Activated T-cell treated with anti-CD3 and anti-CD28 coated beads, Interleukin-2, amount 50 U/mL, for 1 hour (primary cell): Measurements from ENCODE around the gene FGD3.

Experiments
- DNase-seq: peaks from one replicate; pipeline ENCODE4 v3.0.0-alpha.2; 2020

FGD3 gene

DNA sequence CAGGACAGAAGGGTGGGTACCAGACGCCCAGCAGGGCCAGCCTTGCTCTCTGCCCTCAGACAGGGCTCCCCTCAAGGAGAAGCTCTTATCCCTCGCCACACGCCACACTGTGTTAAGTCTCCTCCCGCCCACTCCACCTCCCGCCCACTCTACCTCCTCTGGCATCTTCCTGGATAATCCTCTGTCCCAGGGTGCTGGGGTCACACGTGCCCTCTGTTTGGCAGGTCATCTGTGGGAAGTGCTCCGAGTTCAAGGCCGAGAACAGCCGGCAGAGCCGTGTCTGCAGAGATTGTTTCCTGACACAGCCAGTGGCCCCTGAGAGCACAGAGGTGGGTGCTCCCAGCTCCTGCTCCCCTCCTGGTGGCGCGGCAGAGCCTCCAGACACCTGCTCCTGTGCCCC is 85.2 kb downstream of the FGD3 start:
- DNase-seq: no peak

DNA sequence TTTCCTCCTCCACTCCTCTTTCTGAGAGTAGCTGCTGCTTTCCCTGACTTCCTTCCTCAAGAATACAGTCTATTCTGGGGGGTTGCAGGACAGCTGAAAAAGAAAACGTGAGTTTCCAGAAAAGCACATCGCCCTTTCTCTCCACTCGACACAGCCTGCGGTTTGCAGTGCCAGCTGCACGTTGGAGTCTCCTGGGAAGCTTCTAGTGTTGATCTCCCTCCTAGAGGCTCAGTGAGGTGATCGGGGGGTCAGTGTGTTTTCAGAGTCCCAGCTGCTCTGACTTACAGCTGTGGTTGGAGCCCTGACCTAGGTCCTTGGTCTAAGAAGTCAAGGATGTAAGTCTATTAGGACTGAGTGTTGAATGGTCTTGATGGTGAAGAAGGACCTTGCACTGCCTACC is 86.2 kb downstream of the FGD3 start:
- DNase-seq: no peak

DNA sequence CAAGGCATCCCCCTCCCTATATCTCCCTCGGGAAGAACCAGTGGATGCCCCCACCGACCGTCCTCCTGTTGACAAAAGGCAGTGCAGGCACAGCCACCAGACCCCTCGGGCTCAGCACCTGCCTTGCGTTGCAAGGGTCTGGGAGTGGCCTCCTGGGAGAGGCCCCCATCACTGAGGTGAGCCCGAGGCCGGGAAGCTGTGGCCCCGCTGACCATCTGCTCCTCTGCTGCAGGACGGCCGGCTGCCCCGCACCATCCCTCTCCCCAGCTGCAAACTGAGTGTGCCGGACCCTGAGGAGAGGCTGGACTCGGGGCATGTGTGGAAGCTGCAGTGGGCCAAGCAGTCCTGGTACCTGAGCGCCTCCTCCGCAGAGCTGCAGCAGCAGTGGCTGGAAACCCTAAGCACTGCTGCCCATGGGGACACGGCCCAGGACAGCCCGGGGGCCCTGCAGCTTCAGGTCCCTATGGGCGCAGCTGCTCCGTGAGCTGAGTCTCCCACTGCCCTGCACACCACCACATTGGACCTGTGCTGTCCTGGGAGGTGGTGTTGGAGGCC is 87.9 kb downstream of the FGD3 start:
- no peak for DNase-seq

DNA sequence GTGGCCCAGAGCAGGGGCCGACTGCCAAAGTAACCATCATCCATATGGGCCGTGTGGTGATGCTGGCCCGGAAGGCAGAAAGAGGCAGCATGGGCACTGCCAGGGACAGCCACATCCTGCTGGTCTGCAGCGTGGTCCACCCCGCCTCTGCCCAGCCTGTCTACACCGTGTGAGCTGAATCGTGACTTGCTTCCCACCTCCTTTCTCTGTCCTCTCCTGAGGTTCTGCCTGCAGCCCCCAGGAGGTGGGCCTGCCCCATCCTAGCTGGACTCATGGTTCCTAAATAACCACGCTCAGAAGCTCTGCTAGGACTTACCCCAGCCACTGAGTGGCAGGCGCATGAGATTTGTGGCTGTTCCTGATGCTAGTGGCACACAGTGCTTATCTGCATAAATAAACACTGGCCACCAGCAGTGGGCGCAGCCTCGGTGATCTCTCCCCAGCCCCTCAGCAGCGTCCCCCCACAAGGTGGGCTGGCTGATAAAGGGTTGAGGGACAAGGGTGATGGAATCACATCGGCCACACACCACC is 88.6 kb downstream of the FGD3 start:
- no peak for DNase-seq

DNA sequence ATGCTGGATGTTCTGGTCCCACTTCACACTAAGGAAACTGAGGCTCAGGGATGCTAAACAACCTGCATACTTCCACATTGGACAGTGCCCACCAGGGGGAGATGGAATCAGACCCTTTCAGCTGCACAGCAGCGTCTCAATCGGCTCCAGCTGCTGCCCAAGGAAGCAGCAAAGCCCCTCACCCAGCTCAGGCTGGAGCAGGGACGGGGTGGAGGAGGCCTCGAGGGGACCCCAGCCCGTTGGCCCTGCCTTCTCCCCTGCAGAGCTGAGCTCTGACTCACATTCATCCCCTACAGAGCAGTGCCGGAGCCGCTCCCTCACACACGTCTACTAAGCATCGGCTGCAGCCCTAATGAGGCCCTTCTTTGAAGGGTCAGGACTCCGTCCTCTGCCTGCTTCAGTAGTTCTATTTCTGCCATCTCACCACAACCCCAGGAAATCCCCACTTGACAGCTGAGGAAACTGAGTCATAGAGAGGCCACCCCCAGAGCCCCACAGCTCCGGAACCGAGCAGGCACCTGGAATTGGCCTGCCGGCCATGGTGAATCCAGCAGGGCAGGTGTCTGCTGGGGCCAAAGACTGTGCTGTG is 89.7 kb downstream of the FGD3 start:
- DNase-seq: no peak

DNA sequence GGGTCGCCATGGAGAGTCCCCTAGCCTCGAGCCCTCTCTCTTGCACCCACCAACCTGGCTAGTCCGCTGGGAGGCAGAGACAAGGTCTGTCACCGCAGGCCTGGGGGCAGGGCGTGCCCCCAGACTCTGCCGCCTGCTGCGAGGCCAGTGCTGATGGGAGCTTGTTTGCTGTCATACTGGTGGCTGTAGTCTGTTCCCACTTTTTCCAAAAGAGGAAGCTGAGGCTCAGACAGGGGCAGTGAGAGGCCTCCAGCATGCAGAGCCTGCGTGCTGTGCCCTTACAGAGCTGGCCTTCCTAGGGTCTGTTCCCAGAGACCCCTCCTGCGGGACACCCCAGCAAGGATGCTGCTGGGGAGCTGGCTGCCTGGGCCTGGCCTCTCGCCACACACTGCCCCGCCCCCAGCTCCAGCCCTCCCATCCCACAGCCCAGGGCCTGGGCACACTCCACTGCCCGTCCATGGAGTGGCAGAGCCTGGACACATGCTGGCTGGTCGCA is 90.2 kb downstream of the FGD3 start:
- no peak for DNase-seq

DNA sequence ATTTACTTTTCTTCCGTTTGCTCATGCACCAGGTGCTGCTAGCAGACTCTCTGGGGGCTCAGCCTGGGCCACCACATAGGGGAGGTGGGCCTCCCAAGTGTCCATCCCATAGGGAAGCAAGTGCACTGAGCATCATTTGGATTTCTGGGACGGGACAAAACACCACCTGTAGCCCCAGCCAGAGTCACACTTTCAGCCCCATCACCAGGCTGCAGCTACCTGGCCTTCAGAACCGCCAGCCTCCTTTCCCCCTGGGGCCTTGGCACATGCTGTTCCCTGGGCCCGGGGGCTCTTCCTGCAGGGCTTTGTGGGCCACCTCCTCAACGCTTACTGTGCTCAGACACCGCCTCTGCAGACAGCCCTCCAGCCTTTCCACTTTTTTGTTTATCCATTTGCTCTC is 91.6 kb downstream of the FGD3 start:
- no peak for DNase-seq

DNA sequence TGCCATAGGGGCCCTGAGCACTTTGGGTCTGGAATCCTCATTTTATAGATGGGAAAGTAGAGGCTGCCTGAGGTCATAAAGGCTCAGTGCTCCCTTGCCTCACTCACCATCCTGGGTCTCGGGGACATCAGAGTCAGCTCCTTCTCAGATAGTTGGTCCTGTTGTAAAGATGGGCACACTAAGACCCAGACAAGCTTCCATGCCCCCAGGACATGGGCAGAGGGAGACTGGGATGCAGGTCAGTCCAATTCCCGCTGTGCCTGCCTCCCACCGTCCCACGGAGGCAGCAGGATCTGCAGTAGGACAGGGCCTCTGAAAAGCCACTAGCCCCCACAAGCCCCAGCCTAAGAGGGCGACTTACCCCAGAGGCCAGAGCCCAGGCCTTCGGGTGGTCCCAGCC is 92.1 kb downstream of the FGD3 start:
- DNase-seq: no peak

DNA sequence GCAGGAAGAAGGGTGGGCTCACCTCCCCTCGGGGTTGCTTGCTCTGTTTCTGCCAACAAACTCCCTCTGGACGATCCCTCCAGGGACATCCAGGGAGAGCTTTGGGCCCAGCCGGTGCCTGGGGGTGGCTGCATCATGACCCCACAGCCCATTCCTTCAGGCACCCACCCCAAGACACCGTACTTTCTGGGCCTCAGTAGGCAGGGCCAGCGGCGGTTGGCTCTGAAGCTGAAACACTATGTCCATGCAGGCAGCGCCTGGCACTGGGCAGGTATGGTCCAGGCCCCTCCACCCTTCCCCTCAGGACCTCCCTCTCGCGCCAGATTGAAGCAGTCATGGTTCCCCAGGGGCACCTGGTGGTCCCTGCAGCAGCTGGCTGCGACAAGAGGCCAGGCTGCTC is 92.7 kb downstream of the FGD3 start:
- no peak for DNase-seq

DNA sequence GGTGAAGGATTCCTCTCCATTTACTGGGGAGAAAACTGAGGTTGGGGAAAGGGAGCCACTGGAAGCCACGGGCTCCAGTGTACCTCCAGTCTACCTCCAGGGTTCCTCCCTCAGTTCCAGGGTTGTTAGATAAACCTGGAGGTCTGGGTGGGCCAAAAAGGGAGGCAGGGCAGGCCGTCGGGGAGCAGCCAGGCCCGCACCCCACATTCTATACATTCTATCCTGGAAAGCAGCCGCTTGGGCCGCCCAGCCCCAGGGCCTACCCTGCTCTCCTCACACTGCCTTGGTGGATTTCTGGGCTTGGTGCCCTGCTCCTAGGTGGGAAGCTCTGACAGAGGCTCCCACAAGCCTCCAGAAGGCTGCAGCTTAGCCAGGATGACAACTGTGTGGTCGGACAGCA is 93.1 kb downstream of the FGD3 start:
- DNase-seq: no peak

DNA sequence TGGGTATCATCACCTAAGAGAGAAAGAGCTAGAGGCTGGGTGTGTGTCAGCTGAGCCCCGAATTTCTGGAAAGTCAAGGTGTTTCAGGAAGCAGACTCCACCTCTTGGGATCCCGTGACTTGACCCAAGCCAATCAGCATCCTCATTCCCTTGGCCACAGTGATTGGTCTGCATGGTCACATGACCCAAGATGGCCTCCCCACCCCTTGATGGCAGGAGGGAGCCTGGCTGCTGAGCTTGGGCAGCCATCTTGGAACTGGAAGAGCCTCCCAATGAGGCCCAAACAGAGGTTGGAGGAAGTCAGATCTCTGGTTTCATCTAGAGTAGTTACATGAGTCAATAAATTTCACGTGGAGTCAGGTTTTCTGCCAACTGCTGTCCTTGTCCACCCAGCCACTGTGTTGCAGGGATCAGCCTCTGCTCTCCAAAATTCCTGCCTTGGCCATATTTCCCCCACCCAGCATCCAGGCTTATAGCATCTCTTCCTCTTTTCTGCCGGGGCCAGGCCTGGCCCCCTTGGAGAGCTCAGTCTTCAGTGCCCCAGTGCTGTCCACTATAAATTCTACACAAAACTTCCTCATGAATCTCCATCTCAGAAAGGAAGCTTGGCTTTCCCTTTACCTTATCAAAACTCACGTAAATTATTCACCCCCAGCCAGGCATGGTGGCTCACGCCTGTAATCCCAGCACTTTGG is 93.9 kb downstream of the FGD3 start:
- no peak for DNase-seq

DNA sequence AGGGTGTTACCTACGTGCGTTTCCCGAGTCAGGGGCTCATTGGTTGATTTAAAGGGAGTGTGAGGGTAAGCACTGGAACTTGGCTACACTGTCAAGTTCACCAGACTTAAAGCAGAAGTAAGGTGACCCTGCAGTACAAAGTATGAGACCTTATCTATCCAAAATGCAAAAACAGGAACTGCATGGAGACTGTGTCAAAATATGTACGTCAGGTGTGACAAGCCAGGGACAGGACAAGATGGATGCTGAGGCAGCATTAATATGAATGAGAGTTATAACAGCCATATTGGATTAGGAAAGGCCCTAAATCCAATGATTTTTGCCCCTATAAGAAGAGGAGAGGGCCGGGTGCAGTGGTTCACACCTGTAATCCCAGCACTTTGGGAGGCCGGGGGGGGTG is 95.8 kb downstream of the FGD3 start:
- no peak for DNase-seq

DNA sequence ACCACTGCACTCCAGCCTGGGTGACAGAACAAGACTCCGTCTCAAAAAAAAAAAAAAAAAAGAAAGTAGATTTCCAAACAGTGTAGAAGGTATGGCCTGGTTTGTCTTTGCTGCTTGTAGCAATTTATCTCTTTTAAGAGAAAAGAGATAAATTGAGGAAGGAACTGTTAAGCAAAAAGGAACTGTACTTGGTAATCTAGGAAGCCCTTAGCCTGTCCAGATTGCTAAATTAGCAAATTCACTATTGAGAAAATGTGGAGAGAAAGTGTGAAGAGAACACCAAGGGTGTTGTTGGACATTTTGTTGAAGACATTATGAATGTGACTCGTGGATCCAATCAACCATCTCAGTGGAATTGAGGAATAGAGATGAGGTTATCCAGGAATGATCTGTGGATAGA is 98.2 kb downstream of the FGD3 start:
- DNase-seq: no peak

DNA sequence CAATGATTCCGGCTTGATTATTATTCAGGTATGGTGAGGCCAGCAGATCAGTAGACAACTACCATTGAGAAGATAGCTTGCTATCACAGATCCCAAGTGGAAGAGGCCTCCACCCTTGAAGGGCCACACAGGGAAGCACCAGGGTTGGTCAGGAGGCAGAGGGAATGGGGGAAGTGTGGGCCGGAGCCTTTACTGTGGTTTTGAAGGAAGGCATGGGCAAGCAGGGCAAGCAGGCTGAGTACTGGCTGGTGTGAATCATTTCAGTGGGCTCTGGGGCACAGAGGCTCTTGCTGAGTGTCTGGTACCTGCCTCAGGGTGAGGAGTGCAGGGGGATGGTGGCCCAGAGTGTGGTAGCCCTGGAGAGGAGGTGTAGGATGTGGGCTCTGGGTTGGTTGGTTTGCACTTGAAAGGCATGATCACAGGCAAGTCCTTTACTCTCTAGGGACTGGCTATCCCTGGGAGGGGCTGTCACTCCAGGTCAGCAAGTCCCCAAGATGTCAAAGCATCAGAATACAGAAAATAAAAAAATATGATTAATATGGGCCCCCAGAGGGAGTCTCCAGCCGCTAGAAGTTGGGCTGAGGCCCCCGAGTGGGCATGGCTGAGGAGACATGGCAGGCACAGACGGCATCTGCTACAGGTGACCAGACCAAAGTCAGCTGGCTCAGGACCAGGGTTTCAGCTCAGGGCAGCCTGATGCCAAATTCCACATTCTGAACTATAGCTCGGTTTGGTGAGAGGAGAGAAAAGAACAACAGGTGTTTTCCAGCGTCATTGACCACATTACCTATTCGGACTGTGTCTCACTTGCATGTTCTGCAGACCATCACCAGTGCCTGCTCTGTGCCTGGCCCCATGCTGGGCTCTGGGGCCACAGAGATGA is 101.5 kb downstream of the FGD3 start:
- DNase-seq: no peak

DNA sequence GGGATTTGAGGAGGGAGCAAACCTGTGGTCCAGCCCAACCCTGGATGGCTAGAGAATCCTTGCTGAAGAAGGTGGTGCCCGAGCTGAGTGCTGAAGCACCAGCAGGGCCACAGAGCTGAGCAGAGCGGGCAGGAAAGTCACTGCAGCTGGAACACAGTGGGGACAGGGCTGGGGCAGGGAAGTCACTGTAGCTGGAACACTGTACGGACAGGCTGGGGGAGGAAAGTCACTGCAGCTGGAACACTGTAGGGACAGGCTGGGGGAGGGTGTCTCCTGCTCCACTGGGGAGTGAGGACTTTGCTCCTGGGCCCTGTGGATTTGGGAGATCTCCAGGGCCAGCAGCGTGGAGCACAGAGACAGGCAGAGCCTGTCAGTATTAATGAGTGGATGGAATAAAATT is 102.2 kb downstream of the FGD3 start:
- DNase-seq: no peak

DNA sequence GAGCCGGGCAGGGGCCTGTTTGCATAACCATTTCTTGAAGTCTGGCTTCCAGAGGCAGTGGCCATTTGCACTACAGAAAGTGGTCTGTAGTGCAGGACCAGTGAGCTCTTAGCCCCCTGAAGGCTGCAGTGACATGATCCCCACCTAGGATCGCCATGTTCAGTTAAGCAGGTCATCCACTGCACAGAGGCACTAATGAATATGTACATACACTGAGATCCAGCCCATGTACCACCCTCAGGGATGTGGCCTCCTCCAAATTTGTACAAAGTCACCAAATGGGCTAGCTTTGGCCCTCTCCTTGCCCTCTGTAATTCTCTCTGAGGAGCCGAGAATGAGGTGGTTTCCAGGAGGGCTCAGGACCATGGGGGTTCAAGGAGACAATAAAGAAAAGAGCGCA is 102.9 kb downstream of the FGD3 start:
- no peak for DNase-seq

DNA sequence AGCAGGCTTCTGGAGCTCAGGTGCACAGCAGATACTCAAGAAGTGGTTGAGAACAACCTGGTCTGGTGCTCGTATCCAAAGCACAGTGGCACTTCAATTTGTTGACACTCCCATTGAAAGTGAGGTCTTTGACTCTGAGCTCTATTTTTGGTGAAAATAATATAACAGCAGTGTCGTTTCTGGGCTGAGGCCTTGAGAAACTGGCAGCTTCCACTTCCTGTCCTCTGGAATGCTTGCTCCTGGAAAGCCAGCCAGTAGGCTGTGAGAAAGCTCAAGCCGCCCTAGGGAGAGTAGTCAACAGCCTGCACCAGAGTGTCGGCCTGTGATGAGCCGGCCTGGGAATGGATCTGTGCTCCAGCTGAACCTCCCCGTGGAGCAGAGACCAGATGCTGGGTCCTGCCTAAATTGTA is 104.4 kb downstream of the FGD3 start:
- no peak for DNase-seq

DNA sequence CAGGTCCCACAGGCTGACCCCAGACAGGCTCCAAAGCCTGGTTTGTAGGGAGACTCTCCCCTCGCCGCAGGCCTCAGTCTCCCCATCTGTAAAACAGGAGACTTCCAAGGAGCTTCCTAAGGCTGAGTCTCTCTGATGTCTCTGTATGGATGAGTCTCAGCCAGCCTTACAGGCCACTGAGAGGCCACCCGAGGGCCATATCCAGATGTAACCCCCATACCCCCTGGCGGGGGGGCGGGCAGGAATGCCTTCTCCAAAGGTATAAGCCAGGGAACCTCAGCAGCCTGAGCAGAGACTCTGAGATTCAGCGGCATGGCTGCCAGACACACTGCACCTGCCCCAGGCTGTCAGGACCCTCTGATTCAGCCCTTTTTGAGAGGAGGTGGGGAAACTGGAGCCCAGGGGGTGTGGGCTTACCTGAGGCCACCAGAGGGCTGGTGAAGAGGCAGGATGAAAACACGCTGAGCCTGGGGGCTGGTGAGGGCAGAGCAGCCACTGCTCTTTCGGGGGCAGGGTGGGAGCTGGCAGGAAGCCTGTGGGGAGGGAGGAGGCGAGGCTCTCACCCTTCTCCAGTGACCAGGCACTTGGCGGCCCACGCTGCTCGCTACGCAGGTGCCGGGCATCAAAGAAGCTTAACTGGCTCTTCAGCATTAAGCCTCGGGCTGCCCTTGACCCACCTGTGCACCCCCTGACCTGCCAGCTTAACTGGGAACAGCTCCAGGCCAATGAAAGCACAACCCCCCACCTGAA is 105.6 kb downstream of the FGD3 start:
- no peak for DNase-seq

DNA sequence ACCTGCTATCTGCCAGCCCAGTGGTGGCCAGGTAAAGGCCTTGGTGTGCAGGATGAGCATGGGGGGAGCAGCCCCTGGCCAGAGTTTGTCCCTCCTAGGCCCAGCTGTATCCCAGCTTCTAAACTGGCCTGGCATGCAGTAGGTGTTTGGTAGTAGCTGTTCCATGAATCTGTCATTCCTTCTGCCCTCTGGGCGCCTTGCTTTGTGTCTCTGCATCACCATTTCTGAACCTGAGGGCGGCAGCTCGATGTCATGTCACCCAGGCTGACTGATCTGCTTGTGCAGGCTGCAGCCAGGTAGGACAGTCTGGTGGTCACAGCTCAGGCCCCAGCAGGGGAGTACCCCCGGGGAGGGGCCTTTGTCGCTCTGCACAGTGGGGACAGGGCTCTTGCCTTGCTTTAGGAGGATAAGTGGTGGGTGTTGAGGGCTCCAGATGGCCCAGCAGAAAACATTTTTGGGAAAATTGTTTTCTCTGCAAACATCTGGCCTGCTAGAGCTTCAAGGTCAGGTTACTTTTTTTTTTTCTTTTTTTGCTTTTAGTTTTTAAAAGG is 106.5 kb downstream of the FGD3 start:
- DNase-seq: no peak

DNA sequence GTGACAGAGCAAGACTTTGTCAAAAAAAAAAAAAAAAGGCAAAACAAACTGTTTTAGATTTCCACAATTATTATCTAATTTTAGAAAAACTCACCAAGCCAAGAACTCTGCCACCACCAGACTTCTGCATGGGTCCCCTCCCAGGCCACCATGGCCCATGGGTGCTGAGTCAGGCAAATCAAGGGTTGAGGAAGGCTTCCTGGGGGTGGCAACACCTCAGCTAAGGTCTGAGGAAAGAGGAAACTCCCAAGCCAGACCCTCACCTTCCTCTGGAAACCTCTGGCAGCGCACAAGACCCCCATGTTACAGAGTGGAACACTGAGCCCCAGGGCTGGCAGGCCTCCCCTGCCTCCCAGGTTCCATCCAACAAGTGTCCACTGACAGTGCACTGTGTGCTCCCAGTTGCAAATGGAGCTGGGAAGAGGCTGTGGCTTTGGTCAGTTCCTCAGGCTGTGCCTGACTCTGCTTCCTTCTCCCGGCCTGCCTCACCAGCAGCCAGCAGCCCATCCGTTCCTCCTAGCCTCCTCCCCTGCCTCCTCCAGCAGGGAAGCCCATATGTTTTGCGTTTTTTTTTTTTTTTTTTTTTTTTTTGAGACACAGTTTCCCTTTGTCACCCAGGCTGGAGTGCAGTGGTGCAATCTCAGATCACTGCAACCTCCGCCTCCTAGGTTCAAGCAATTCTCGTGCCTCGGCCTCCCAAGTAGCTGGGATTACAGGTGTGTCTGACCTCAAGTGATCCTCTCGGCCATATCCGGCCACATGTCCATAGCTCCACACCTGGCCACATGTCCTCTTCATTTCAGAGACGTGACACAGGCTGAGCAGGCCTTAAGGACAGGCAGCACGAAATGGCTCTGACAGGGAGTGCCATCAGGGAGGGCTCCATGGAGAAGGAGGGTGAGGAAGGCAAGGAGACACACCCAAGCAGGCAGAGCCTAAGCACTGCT is 107.7 kb downstream of the FGD3 start:
- no peak for DNase-seq

DNA sequence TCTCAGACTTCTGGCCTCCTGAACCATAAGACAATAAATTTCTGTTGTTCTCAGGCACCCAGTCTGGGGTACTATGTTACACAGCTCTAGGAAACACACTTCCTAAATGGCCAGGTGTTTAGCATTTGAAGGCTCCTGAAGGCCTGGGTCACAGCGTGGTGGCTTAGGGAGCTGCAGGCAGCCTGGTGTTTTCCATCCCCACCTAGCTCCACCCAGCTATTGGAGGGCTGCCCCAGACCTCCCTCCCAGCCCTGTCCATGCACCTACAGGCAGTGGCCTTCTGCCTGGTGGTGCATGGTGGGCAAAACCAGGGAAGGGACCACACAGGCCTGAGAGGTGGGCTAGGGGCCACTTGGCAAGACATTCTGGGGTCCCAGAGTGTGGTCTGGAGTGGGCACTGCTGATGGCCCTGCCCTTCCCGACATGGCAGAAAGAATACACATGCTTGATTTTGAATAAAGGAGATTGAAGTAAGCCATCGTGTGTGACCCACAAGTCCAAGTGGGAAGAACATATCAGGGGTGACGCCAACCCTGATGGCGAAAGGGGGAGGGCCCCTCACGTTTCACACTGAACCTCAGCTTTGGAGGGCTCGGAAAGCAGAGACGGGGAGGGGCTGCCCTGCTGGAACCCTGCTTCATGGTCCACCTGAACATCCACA is 109.8 kb downstream of the FGD3 start:
- no peak for DNase-seq
